HEK293T (cell line): Measurements from ENCODE around the gene PAPLN.

ENCODE experiments used
- ELF4 ChIP-seq: fragments of 450-650 bp; IDR thresholded peaks from 2 replicates; pipeline ENCODE4 v1.6.1; 2017; ENCODE audit warnings: antibody characterized with exemption
- FOXA1 ChIP-seq: fragments of 450-650 bp; IDR thresholded peaks from 2 replicates; pipeline ENCODE4 v1.6.1; 2016; ENCODE audit warnings: mild to moderate bottlenecking
- FOXM1 ChIP-seq: fragments of 450-650 bp; IDR thresholded peaks from 2 replicates; pipeline ENCODE4 v1.6.1; 2017; ENCODE audit warnings: mild to moderate bottlenecking, borderline replicate concordance
- NFRKB ChIP-seq: fragments of 450-650 bp; IDR thresholded peaks from 2 replicates; pipeline ENCODE4 v1.6.1; 2016; ENCODE audit warnings: mild to moderate bottlenecking, moderate library complexity
- SP1 ChIP-seq: fragments of 450-650 bp; IDR thresholded peaks from 2 replicates; pipeline ENCODE4 v1.6.1; 2017
- SUZ12 ChIP-seq: fragments of 450-650 bp; IDR thresholded peaks from 2 replicates; pipeline ENCODE4 v1.6.1; 2016; ENCODE audit warnings: mild to moderate bottlenecking

DNA sequence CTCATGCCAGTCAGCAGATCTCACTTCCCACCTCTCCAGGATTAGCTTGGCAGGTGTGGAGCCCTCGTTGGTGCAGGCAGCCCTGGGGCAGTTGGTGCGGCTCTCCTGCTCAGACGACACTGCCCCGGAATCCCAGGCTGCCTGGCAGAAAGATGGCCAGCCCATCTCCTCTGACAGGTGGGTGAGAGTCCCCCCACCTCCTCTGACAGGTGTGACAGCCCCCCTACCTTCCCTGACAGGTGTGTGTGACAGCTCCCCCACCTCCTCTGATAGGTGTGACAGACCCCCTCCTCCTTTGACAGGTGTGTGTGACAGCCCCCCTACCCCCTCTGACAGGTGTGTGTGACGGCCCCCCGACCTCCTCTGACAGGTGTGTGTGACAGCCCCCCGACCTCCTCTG is 26.3 kb downstream of the PAPLN start:
- TF ChIP-seq NFRKB (no peak), SUZ12 (no peak), SP1 (no peak), FOXM1 (no peak), ELF4 (no peak), FOXA1 (no peak)
